IPS-NIHi11 (cell line): ENCODE measurements around the gene SLC66A3.

Experiments used
- DNase-seq: peaks from one replicate; pipeline ENCODE4 v3.0.0; 2012; ENCODE audit warnings: mixed read lengths, low spot score

Gene SLC66A3

DNA sequence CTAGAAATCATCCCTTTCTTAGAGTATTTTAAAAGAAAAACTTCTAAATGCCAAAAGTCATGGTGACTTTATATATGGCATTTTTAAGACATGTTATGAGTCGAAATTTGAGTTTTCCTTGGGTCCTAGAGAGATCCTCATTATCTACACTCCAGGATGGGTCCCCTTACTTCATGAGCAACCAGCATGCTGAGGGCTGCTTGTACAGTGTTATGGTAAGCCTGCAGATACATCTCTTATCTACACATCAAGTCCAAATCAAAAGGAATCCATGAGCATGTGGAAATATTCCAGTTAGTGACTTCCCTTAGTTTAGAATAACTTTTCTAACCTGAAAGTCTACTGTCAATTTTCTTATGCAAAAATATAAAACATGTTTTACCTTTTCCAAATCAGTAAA lies 58.7 kb downstream of the SLC66A3 start:
- no peak for DNase-seq

DNA sequence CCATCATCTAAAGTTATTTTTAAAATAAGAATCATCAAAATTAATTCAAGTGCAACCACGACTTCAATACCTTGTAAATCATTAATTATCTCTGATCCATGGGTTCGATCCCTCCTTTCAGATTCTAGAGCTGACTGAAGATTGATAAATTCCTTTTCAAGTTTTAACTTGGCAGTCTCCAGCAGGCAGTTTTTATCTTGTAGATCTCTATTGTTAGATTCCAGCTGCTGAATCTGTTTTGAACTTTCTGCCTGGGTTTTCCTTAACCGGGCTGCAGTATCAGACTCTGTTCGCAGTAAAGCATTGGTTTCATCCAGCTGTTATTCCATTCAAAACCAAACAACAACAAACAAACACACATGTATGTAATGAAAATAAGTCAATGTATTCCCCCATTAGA lies 59.5 kb downstream of the SLC66A3 start:
- no peak for DNase-seq

DNA sequence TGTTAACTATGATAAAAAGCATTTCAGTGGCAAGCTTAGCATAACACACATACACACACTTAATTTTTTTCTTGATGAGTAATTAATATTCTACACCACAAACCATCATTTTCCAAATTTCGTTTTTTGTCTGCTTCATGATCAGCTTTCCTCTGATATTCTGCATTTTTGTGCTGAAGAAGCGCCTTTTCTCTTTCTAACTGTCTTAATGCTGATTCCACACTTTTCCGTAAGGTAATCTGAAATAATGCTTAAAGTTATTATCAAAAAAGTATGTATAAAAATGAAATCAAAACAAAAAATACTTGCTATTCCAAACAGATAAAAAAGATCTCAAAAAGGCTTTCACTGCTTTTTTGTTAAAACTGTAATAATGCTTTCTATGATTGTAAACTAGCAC lies 60.1 kb downstream of the SLC66A3 start:
- no peak for DNase-seq

DNA sequence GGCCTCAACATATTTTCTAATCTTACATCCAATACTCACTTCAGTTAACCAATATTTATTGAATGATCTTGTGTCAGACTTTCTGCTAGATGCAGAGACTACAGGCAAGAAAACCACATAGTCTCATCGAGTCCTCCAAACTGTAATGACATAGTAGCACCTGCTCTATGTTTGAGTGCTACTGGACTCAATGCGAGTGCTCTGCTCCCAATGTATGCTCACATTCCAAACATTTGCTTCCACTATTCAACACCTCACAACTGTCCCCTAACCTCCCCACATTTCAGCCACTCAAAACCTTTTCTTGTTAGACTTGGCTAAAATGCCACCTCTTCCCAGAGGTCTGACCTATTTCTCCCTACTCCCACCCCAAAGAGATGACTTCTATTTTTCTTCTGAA lies 65.2 kb downstream of the SLC66A3 start:
- DNase-seq: no peak

DNA sequence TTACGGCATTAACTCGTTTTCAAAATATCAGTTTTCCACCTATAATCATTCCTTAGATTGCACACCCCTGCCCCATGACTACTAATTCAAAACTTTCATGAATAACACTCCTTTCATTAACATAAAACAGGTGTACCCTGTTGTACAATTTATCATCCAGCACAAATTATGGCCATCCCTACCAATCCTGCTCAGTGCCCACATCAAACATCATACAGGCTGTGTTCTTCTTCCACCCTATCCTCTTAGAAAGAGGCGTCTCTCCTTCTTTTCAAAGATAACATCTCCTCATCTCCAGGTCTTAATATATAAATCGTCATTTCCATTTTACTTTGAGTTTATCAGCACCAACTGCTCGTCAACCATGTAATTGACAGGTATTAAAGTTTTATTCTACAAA lies 67.6 kb downstream of the SLC66A3 start:
- no peak for DNase-seq

DNA sequence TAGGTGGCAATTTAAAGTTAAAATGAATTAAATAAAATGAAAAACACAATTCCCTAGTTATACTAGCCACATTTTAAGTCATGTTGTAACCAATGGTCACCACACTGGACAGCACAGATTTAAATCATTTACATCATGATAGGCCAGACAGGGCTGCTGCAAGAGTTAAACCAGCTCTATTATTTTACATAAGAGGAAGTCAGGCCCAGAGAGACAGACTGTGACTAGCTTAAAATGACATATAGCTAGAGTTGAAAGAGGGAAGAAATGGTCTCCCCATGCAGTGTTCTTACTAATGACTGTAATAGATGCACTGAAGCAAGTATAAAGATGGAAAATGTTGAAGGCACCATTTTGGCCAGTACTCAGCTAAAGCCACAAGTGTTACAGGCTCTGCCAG lies 69.6 kb downstream of the SLC66A3 start:
- no peak for DNase-seq

DNA sequence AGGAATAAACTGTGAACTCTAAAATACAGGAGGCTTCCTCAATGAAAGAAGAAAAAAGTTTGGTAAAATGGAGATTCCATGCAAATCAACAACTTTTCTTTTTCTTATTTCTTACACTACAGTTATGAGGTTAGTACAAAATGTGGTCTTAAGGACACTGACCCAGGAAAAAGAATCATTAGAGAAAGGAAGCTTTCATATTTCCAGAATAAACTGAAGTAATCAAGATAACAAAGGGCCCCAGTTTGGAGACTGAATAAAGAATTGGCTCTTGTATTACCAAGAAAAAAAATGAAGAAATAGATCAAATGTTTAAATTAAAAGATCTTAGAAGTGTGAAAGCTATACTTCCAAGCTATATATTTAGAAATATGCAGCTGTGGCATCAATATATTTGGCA lies 72.3 kb downstream of the SLC66A3 start:
- no peak for DNase-seq
